ENCODE measurements around the gene CXADR. TPM values are rescaled to one million over a fixed set of nuclear protein-coding genes. Genes with fewer than 3 reads are reported as not detected.

CXADR gene
- total RNA-seq, 1 donor from 2014 or later: 34.8 TPM

- no peak for DNase-seq (ENCODE audit: low read depth, low spot score)
- H3K36me3 Mint-ChIP-seq (ENCODE audit: low read depth): peaks cover 10% of the 10 kb centered on the region
- H3K4me1 Mint-ChIP-seq: no peaks in the 10 kb centered on the region
- H3K27me3 Mint-ChIP-seq (ENCODE audit: low read depth): no peaks in the 10 kb centered on the region
- peaks cover 2% of the 10 kb centered on the region for H3K9me3 Mint-ChIP-seq
- TF ChIP-seq, protein P1, sequence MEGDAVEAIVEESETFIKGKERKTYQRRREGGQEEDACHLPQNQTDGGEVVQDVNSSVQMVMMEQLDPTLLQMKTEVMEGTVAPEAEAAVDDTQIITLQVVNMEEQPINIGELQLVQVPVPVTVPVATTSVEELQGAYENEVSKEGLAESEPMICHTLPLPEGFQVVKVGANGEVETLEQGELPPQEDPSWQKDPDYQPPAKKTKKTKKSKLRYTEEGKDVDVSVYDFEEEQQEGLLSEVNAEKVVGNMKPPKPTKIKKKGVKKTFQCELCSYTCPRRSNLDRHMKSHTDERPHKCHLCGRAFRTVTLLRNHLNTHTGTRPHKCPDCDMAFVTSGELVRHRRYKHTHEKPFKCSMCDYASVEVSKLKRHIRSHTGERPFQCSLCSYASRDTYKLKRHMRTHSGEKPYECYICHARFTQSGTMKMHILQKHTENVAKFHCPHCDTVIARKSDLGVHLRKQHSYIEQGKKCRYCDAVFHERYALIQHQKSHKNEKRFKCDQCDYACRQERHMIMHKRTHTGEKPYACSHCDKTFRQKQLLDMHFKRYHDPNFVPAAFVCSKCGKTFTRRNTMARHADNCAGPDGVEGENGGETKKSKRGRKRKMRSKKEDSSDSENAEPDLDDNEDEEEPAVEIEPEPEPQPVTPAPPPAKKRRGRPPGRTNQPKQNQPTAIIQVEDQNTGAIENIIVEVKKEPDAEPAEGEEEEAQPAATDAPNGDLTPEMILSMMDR (conservative IDR thresholded peaks at IDR 0.05): peak; percentile 86
- no peak overlapping the region for H3K4me3 Mint-ChIP-seq
- no peak overlapping the region for H3K27ac Mint-ChIP-seq (ENCODE audit: unreplicated experiment)
These were observed 73.1 kb downstream of the CXADR start for GRCh38 chr21:17585875-17586450.

- TF ChIP-seq, protein P1 (conservative IDR thresholded peaks at IDR 0.05): no peak
- Mint-ChIP-seq H3K9me3 (no peaks in the 10 kb centered on the region), H3K36me3 (ENCODE audit: low read depth) (peaks cover 20% of the 10 kb centered on the region)
These were observed 77.6 kb downstream of the CXADR start for GRCh38 chr21:17590430-17590829.

GRCh38 chr21:17597680-17598079 is 84.8 kb downstream of the CXADR start:
- Mint-ChIP-seq H3K27me3 (ENCODE audit: low read depth) (no peaks in the 10 kb centered on the region), H3K36me3 (ENCODE audit: low read depth) (peaks cover 23% of the 10 kb centered on the region), H3K4me1 (no peaks in the 10 kb centered on the region), H3K4me3 (no peak overlapping the region), H3K27ac (ENCODE audit: unreplicated experiment) (no peak overlapping the region), H3K9me3 (no peaks in the 10 kb centered on the region)
- no peak for DNase-seq (ENCODE audit: low read depth, low spot score)
- TF ChIP-seq, protein P1 (conservative IDR thresholded peaks at IDR 0.05): no peak

More at GRCh38 chr21:17590430-17590829, 77.6 kb downstream of the CXADR start:
- Mint-ChIP-seq H3K4me3 (no peak overlapping the region), H3K4me1 (no peaks in the 10 kb centered on the region), H3K27me3 (ENCODE audit: low read depth) (no peaks in the 10 kb centered on the region), H3K27ac (ENCODE audit: unreplicated experiment) (no peak overlapping the region)
- DNase-seq (ENCODE audit: low read depth, low spot score): no peak

- Mint-ChIP-seq H3K27ac (ENCODE audit: unreplicated experiment) (no peak overlapping the region), H3K4me1 (no peaks in the 10 kb centered on the region), H3K9me3 (no peaks in the 10 kb centered on the region), H3K27me3 (ENCODE audit: low read depth) (no peaks in the 10 kb centered on the region), H3K36me3 (ENCODE audit: low read depth) (peaks cover 26% of the 10 kb centered on the region), H3K4me3 (no peak overlapping the region)
- TF ChIP-seq, protein P1 (conservative IDR thresholded peaks at IDR 0.05): no peak
- no peak for DNase-seq (ENCODE audit: low read depth, low spot score)
These were observed 85.6 kb downstream of the CXADR start for GRCh38 chr21:17598437-17598836.

GRCh38 chr21:17602874-17603273 is 90.0 kb downstream of the CXADR start:
- peaks cover 3% of the 10 kb centered on the region for H3K4me1 Mint-ChIP-seq
- no peak overlapping the region for H3K27ac Mint-ChIP-seq (ENCODE audit: unreplicated experiment)
- H3K9me3 Mint-ChIP-seq: no peaks in the 10 kb centered on the region
- TF ChIP-seq, protein P1 (conservative IDR thresholded peaks at IDR 0.05): no peak
- H3K4me3 Mint-ChIP-seq: no peak overlapping the region
- peaks cover 31% of the 10 kb centered on the region for H3K36me3 Mint-ChIP-seq (ENCODE audit: low read depth)
- DNase-seq (ENCODE audit: low read depth, low spot score): no peak
- no peaks in the 10 kb centered on the region for H3K27me3 Mint-ChIP-seq (ENCODE audit: low read depth)
